Astrocyte of the cerebellum (primary cell): Measurements from ENCODE around the gene TNS1.
A peak's percentile ranks its signal among the peaks of the same experiment; 100 is the strongest.

Experiments used
- DNase-seq: peaks from one replicate; pipeline ENCODE4 v3.0.0-alpha.2; 2011; ENCODE audit warnings: low read depth
- H3K4me3 ChIP-seq: 2 replicates; pipeline ENCODE4 v1.5.1; 2011; ENCODE audit warnings: mild to moderate bottlenecking, low read depth, low read length, moderate library complexity
- CTCF ChIP-seq: IDR thresholded peaks from 2 replicates; pipeline ENCODE4 v1.5.1; 2012; ENCODE audit warnings: low read length, low read depth, moderate library complexity, mild to moderate bottlenecking; ENCODE audit errors: missing control alignments
- in situ Hi-C: cut with HindIII; loops from 2 replicates; pipeline ENCODE4 v1.10.0; 2017; ENCODE audit warnings: low sequenced_read_pairs

Gene TNS1

GRCh38 chr2:217935235-217935879 lies 67.4 kb downstream of the TNS1 start:
- in situ Hi-C loops: no loop called here
- peak; percentile 31 for DNase-seq
- no peak overlapping the region for H3K4me3 ChIP-seq

DNA sequence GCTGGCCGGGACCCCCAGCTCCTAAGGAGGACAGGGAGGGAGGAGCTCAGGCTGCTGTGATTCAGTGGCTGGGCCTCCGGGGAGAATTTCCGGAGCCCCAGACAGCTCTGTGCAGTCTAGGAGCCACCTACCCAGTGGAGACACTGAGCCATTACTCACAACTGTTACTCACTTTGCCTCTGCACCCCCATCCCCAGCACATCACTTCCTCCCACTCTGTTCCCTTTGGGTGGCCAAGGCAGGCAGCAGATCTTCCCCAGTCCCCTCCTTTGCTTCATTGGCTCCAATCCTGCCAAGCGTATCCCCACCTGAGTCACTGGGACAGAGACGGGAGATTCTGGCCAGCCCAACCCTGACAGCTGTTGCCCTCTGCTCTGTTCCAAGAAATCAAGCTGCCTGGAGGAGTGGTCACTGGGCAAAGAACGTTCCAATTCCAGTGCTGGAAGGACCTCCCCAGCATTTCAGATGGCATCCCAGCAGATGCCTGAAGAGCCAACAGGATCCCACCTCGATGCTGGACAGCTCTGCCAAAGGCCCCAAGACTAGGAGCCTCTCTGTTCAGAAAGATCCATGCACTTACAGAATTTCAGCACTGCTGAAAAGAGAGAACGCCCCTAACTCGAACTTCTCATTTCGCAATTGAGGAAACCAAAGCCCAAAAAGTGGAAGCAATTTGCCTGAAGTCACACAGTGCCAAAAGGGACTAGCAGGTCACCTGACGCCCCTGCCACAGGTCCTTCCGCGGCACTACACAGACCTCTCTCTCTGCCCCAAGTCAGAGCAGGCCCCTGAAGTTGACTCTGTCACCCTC lies 68.3 kb downstream of the TNS1 start:
- TF ChIP-seq CTCF: no peak
- in situ Hi-C loops: no loop called here
- no peak for DNase-seq
- no peak overlapping the region for H3K4me3 ChIP-seq

More at GRCh38 chr2:217935235-217935879, 67.4 kb downstream of the TNS1 start:
- no peak for TF ChIP-seq CTCF

GRCh38 chr2:217933617-217933993 lies 69.2 kb downstream of the TNS1 start:
- no peak for DNase-seq
- H3K4me3 ChIP-seq: no peak overlapping the region
- TF ChIP-seq CTCF: no peak
- in situ Hi-C loops: no loop called here

GRCh38 chr2:217932803-217933616 lies 69.8 kb downstream of the TNS1 start:
- H3K4me3 ChIP-seq: no peak overlapping the region
- no peak for TF ChIP-seq CTCF
- no peak for DNase-seq
- in situ Hi-C loops: no loop called here

DNA sequence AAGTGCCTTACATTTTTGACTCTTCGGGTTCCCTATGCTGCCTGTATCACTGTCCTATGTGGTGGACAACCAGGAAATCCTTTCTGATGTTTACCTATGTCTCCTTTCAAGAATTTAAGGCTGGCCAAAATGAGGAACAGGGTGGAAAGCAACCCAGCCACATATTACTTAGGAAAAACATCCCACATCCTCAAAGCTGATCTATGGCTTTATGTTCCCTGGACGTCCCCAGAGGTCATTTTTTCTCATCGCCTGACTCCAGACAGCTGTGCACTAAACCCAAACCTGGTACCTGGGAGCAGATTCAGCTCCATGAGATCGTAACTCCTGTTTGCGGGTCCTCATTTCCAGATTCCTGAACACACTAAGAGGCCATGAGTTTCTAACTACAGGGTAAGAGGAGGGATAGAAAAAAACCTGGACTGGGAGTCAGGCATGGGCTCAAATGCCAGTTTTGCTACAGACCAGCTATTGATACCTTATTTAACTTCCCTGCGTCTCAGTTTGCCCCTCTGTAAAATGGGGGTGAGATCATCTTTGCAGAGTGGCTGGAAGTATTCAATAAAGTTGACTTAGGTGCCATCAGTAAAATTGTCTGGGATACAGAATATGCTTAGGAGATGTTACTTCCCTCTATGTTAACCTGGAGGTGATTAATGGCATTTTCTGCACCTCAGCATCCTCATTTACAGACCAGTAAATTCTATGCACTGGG lies 70.8 kb downstream of the TNS1 start:
- no peak for DNase-seq

More for the DNA sequence above, 70.8 kb downstream of the TNS1 start:
- no peak for TF ChIP-seq CTCF
- in situ Hi-C loops: no loop called here
- no peak overlapping the region for H3K4me3 ChIP-seq
